HepG2 (cell line): ENCODE data around the gene EIF3L. TPM values are rescaled to one million over a fixed set of nuclear protein-coding genes. Genes with fewer than 3 reads are reported as not detected.

Experiments used
- ARHGAP35 ChIP-seq: sonication (generic); formaldehyde crosslinking; IDR thresholded peaks from 2 replicates; pipeline ENCODE4 v1.9.0; 2022; ENCODE audit warnings: mild to moderate bottlenecking, inconsistent platforms, moderate library complexity, missing genetic modification reagents, borderline replicate concordance
- EZH2 ChIP-seq: conservative IDR thresholded peaks from 2 replicates; pipeline ENCODE4 v1.6.1; 2012; ENCODE audit warnings: mild to moderate bottlenecking, low read depth, low read length, moderate library complexity
- FOXC1 ChIP-seq: sonication (generic); formaldehyde crosslinking; IDR thresholded peaks from 2 replicates; pipeline ENCODE4 v1.8.0; 2022; ENCODE audit warnings: mild to moderate bottlenecking, missing genetic modification reagents, borderline replicate concordance
- ZBTB38 ChIP-seq: sonication (generic); formaldehyde crosslinking; IDR thresholded peaks from 2 replicates; pipeline ENCODE4 v1.5.1; 2020; ENCODE audit warnings: mild to moderate bottlenecking, missing genetic modification reagents
- ZFP91 ChIP-seq: sonication (generic); formaldehyde crosslinking; IDR thresholded peaks from 2 replicates; pipeline ENCODE4 v1.9.0; 2022; ENCODE audit warnings: missing genetic modification reagents, mild to moderate bottlenecking, borderline replicate concordance
- ZNF20 ChIP-seq: sonication (generic); formaldehyde crosslinking; IDR thresholded peaks from 2 replicates; pipeline ENCODE4 v1.4.0; 2020; ENCODE audit warnings: mild to moderate bottlenecking, moderate library complexity, missing genetic modification reagents
- ZNF205 ChIP-seq: IDR thresholded peaks from 2 replicates; pipeline ENCODE4 v1.6.1; 2018; ENCODE audit warnings: missing biosample characterization, missing genetic modification reagents
- ZNF678 ChIP-seq: sonication (generic); formaldehyde crosslinking; IDR thresholded peaks from 2 replicates; pipeline ENCODE4 v1.4.0; 2020; ENCODE audit warnings: mild to moderate bottlenecking, missing genetic modification reagents
- ZNF761 ChIP-seq: sonication (generic); formaldehyde crosslinking; conservative IDR thresholded peaks from 2 replicates; pipeline ENCODE4 v1.4.0; 2020; ENCODE audit warnings: mild to moderate bottlenecking, missing genetic modification reagents
- ZNF782 ChIP-seq: sonication (generic); formaldehyde crosslinking; IDR thresholded peaks from 2 replicates; pipeline ENCODE4 v1.4.0; 2020; ENCODE audit warnings: missing genetic modification reagents, mild to moderate bottlenecking, borderline replicate concordance
- polyA plus RNA-seq, 8 experiments: library from polyadenylated mRNA; depleted of rRNA in 3 of 8; stranded (reverse) in 7 of 8; unstranded in 1 of 8; fragments of >200 nt; fragmentation: Illumina TruSeq in 4 of 8; extraction: Trizol in 4 of 8; gene quantifications; 2 replicates each; pipeline versions ENCODE4 v1.2.1 to v1.2.3, GENCODE V29; 2011 to 2016; ENCODE audit warnings: low read depth in 4 of 8, missing spikeins in 1 of 8, mixed read lengths in 1 of 8; ENCODE audit not compliant: insufficient read depth in 1 of 8
- total RNA-seq, 5 experiments: library from RNA; depleted of rRNA; stranded (reverse); fragments of >200 nt; fragmentation: Illumina TruSeq; extraction: Trizol; gene quantifications; 2 replicates each; pipeline ENCODE4 v1.2.3, GENCODE V29; 2016; ENCODE audit warnings: low read depth in 1 of 5
- TF ChIP-seq, protein P1 (sequence below): sonication (generic); formaldehyde crosslinking; IDR thresholded peaks from 2 replicates; pipeline ENCODE4 v1.4.0; 2020; ENCODE audit warnings: missing genetic modification reagents; ENCODE audit errors: not compliant biosample characterization
- TF ChIP-seq, protein P2 (sequence below): IDR thresholded peaks from 2 replicates; pipeline ENCODE4 v1.6.1; 2012; ENCODE audit warnings: inconsistent platforms
- TF ChIP-seq, protein P3 (sequence below): sonication (generic); formaldehyde crosslinking; IDR thresholded peaks from 2 replicates; pipeline ENCODE4 v1.4.0; 2020; ENCODE audit warnings: mild to moderate bottlenecking, missing genetic modification reagents, borderline replicate concordance

The EIF3L gene
- total and polyA plus RNA-seq, 2 of the 13 experiments (the other 11 are each of a cell fraction or from before 2014, with no cell fraction given) = 514 to 793 TPM

DNA sequence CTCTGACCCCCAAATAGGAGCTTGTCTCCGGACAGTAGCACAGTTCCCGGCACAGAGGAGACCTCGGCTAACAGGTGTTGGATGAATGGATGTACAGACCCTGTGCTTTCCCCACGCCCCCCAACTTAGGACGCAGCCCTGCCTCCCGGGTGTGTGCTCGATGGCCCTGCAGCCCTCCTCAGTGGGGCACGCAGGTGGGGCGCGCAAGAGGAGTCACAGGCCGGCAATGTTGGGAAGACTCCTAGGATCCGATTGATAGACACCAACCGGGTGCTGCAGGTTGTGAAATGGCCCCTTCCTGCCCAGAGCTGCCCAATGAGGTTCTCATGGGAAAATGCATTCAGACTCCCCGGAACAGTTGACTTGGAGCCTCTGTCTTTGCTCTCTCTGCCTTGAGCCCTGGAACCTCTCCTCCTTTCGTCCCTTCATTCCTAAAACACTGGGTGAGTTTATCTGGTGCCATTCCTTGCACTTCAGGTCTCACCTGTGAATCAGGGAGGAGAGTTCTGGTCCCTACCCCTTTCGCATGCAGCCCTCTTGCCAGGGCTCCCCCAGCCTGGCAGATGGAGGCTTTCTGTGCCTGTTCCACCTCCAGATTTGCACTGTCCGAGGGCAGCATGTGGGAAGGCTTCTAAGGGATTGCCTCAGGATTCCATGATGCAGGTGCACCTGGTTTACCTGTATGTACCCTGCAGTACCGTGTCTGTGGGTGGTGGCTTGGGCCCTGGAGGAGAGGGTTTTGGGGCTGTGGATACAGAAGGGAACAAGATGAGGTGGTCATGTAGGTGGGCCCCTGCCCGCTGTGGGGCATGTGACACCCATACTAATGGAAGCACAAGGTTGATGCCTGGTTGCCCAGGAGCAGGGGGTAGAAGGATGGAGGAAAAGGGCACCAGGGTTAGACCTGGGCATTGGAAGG lies 58.1 kb downstream of the EIF3L start (continued):
- 0 out of 2 replicates have a peak, but pooled peaks have one; percentile 50 for TF ChIP-seq FOXC1 (CRISPR knock-in tag)
- TF ChIP-seq, protein P1, sequence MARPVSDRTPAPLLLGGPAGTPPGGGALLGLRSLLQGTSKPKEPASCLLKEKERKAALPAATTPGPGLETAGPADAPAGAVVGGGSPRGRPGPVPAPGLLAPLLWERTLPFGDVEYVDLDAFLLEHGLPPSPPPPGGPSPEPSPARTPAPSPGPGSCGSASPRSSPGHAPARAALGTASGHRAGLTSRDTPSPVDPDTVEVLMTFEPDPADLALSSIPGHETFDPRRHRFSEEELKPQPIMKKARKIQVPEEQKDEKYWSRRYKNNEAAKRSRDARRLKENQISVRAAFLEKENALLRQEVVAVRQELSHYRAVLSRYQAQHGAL (CRISPR knock-in tag) = no peak
- TF ChIP-seq, protein P2, sequence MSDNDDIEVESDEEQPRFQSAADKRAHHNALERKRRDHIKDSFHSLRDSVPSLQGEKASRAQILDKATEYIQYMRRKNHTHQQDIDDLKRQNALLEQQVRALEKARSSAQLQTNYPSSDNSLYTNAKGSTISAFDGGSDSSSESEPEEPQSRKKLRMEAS = 0 out of 2 replicates have a peak, but pooled peaks have one; percentile 14
- 0 out of 2 replicates have a peak, but pooled peaks have one; percentile 10 for TF ChIP-seq ZNF782
- TF ChIP-seq ZNF205 (CRISPR knock-in tag) = no peak
- TF ChIP-seq ARHGAP35 (CRISPR knock-in tag) = 0 out of 2 replicates have a peak, but pooled peaks have one; percentile 49
- peak; percentile 53; the same call in 1 of the 2 replicates for TF ChIP-seq ZFP91 (CRISPR knock-in tag)
- TF ChIP-seq EZH2 = no peak
- TF ChIP-seq, protein P3, sequence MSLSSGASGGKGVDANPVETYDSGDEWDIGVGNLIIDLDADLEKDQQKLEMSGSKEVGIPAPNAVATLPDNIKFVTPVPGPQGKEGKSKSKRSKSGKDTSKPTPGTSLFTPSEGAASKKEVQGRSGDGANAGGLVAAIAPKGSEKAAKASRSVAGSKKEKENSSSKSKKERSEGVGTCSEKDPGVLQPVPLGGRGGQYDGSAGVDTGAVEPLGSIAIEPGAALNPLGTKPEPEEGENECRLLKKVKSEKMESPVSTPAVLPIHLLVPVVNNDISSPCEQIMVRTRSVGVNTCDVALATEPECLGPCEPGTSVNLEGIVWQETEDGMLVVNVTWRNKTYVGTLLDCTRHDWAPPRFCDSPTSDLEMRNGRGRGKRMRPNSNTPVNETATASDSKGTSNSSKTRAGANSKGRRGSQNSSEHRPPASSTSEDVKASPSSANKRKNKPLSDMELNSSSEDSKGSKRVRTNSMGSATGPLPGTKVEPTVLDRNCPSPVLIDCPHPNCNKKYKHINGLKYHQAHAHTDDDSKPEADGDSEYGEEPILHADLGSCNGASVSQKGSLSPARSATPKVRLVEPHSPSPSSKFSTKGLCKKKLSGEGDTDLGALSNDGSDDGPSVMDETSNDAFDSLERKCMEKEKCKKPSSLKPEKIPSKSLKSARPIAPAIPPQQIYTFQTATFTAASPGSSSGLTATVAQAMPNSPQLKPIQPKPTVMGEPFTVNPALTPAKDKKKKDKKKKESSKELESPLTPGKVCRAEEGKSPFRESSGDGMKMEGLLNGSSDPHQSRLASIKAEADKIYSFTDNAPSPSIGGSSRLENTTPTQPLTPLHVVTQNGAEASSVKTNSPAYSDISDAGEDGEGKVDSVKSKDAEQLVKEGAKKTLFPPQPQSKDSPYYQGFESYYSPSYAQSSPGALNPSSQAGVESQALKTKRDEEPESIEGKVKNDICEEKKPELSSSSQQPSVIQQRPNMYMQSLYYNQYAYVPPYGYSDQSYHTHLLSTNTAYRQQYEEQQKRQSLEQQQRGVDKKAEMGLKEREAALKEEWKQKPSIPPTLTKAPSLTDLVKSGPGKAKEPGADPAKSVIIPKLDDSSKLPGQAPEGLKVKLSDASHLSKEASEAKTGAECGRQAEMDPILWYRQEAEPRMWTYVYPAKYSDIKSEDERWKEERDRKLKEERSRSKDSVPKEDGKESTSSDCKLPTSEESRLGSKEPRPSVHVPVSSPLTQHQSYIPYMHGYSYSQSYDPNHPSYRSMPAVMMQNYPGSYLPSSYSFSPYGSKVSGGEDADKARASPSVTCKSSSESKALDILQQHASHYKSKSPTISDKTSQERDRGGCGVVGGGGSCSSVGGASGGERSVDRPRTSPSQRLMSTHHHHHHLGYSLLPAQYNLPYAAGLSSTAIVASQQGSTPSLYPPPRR (CRISPR knock-in tag) = no peak
- 0 out of 2 replicates have a peak, but pooled peaks have one; percentile 41 for TF ChIP-seq ZNF678
- 0 out of 2 replicates have a peak, but pooled peaks have one; percentile 26 for TF ChIP-seq ZNF761 (CRISPR knock-in tag)
- no peak for TF ChIP-seq ZBTB38 (CRISPR knock-in tag)
- no peak for TF ChIP-seq ZNF20 (CRISPR knock-in tag)
